Measurements from ENCODE around the gene DAPL1. TPM values are rescaled to one million over a fixed set of nuclear protein-coding genes. Genes with fewer than 3 reads are reported as not detected.

Gene DAPL1
- polyA plus RNA-seq, 3 donors = not detected

- Mint-ChIP-seq H3K36me3 (no peaks in the 10 kb centered on the region), H3K9me3 (peaks cover 0 to 2% (median 0%) of the 10 kb centered on the region in 7 donors), H3K27ac (no peak overlapping the region), H3K4me1 (peaks cover 9% of the 10 kb centered on the region), H3K4me3 (no peak overlapping the region), H3K27me3 (ENCODE audit: low read depth in 3 of 3) (peaks cover 7 to 21% (median 12%) of the 10 kb centered on the region in 3 donors)
- intact Hi-C loops (cut with micrococcal nuclease) = no loop called here
- H3K79me2 ChIP-seq (ENCODE audit: insufficient read depth, low read length) = no peaks in the 10 kb centered on the region
- no peaks in the 10 kb centered on the region for H3K36me3 ChIP-seq (replicated peaks in 1 of 2; ENCODE audit: control insufficient read depth in 1 of 2, insufficient read depth in 2 of 2, low read length in 2 of 2)
- peaks cover 0 to 3% of the 10 kb centered on the region in 2 donors for H3K27me3 ChIP-seq (ENCODE audit: control insufficient read depth in 2 of 2, insufficient read depth in 2 of 2, low read length in 2 of 2)
- no peak overlapping the region for H2AFZ ChIP-seq (ENCODE audit: insufficient read depth, low read depth, low read length, poor library complexity, severe bottlenecking)
- H3K27ac ChIP-seq (ENCODE audit: low read depth in 1 of 2, low read length in 2 of 2) = no peak overlapping the region
- no peaks in the 10 kb centered on the region for H4K20me1 ChIP-seq (ENCODE audit: insufficient read depth, low read length)
- H3K9ac ChIP-seq (ENCODE audit: insufficient read depth, low read length, poor library complexity, severe bottlenecking) = no peak overlapping the region
- DNase-seq = no peak
- no peak for TF ChIP-seq CTCF (IDR thresholded peaks at IDR 0.05)
- H3K9me3 ChIP-seq (replicated peaks in 1 of 2; ENCODE audit: control insufficient read depth in 1 of 2, insufficient read depth in 1 of 2, low read length in 2 of 2) = no peaks in the 10 kb centered on the region
- H3K4me3 ChIP-seq (replicated peaks in 1 of 3; ENCODE audit: low read depth in 2 of 3, low read length in 3 of 3) = no peak overlapping the region
- WGBS (ENCODE audit: insufficient coverage) = 67% methylated on average over 1 of the region's 2 CpGs
- no peak overlapping the region for H3K4me2 ChIP-seq (replicated peaks; ENCODE audit: extremely low read depth, low read length, poor library complexity, severe bottlenecking)
- no peaks in the 10 kb centered on the region for H3K4me1 ChIP-seq (ENCODE audit: control insufficient read depth in 1 of 2, insufficient read depth in 2 of 2, low read length in 2 of 2)
Observed at GRCh38 chr2:158748926-158749590, 46.1 kb upstream of the DAPL1 start.

DNA sequence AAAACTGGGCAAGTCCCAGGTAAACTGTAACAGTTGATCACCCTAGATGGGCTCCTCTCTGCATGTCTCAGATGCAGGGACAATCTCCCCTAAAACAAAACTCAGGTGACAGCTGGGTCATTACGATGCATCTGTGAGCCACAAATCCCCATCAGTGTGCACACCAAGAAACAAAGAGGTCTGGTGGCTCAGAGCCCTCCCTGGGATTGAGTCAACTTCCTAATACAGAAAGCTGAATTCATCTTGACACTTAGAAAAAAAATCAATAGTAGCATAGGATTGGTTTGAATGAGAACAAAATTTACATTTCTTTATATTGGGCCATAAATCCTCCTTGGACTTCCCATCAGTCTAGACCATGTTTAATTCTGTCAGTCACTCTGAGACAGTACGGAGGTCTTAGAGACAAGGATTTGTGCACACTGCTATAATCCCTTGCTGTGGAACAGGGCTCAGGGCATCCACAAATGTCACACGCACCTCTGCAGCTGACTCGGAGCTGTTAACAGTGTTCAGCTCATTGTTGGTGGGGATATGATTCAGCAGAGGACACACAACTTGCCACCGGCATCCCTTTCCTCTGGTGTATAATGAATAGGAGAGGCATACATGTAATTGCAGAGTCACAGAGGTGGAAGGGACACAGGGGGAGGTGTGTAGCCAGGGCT, 44.5 kb upstream of the DAPL1 start:
- H3K27ac Mint-ChIP-seq = no peak overlapping the region
- intact Hi-C loops (cut with micrococcal nuclease) = loop anchor here (5.0 kb wide), 1 partner anchor 718 kb away; no protein-coding TSS in a partner anchor
- H3K9me3 Mint-ChIP-seq = no peaks in the 10 kb centered on the region

More for the DNA sequence above, 44.5 kb upstream of the DAPL1 start:
- no peak overlapping the region for H3K4me3 Mint-ChIP-seq
- peaks cover 5% of the 10 kb centered on the region for H3K4me1 Mint-ChIP-seq
- peaks cover 3 to 16% (median 9%) of the 10 kb centered on the region in 3 donors for H3K27me3 Mint-ChIP-seq (ENCODE audit: low read depth in 3 of 3)
- no peaks in the 10 kb centered on the region for H3K9me3 ChIP-seq (replicated peaks in 1 of 2; ENCODE audit: control insufficient read depth in 1 of 2, insufficient read depth in 1 of 2, low read length in 2 of 2)
- H3K4me1 ChIP-seq (ENCODE audit: control insufficient read depth in 1 of 2, insufficient read depth in 2 of 2, low read length in 2 of 2) = no peaks in the 10 kb centered on the region
- no peak for DNase-seq
- H3K27me3 ChIP-seq (ENCODE audit: control insufficient read depth in 2 of 2, insufficient read depth in 2 of 2, low read length in 2 of 2) = peaks cover 0 to 3% of the 10 kb centered on the region in 2 donors
- H3K4me2 ChIP-seq (replicated peaks; ENCODE audit: extremely low read depth, low read length, poor library complexity, severe bottlenecking) = no peak overlapping the region
- no peak overlapping the region for H3K4me3 ChIP-seq (replicated peaks in 1 of 3; ENCODE audit: low read depth in 2 of 3, low read length in 3 of 3)
- no peaks in the 10 kb centered on the region for H3K36me3 Mint-ChIP-seq
- no peaks in the 10 kb centered on the region for H3K79me2 ChIP-seq (ENCODE audit: insufficient read depth, low read length)
- H3K9ac ChIP-seq (ENCODE audit: insufficient read depth, low read length, poor library complexity, severe bottlenecking) = no peak overlapping the region
- H3K36me3 ChIP-seq (replicated peaks in 1 of 2; ENCODE audit: control insufficient read depth in 1 of 2, insufficient read depth in 2 of 2, low read length in 2 of 2) = no peaks in the 10 kb centered on the region
- no peak overlapping the region for H3K27ac ChIP-seq (ENCODE audit: low read depth in 1 of 2, low read length in 2 of 2)
- H2AFZ ChIP-seq (ENCODE audit: insufficient read depth, low read depth, low read length, poor library complexity, severe bottlenecking) = no peak overlapping the region
- TF ChIP-seq CTCF (IDR thresholded peaks at IDR 0.05) = no peak
- H4K20me1 ChIP-seq (ENCODE audit: insufficient read depth, low read length) = no peaks in the 10 kb centered on the region
- WGBS (ENCODE audit: insufficient coverage) = 87% methylated on average over 5 of the region's 5 CpGs

Measured in CD14-positive monocyte (primary cell).